Endothelial cell of umbilical vein (primary cell): ENCODE measurements around the gene GOLPH3.

Experiments used
- CTCF ChIP-seq, 2 donors: IDR thresholded peaks; 1 replicate in 1 of 2; 2 replicates in 1 of 2; pipeline ENCODE4 v1.5.1; 2011; ENCODE audit warnings: low read length in 2 of 2, mild to moderate bottlenecking in 2 of 2, moderate library complexity in 2 of 2, control low read depth in 1 of 2, inconsistent platforms in 1 of 2, low read depth in 1 of 2; ENCODE audit not compliant: insufficient read depth in 1 of 2; ENCODE audit errors: extremely low read depth in 1 of 2
- POLR2A ChIP-seq: IDR thresholded peaks from 2 replicates; pipeline ENCODE4 v1.6.1; 2012; ENCODE audit warnings: low read depth, mild to moderate bottlenecking, control low read depth, low read length

DNA sequence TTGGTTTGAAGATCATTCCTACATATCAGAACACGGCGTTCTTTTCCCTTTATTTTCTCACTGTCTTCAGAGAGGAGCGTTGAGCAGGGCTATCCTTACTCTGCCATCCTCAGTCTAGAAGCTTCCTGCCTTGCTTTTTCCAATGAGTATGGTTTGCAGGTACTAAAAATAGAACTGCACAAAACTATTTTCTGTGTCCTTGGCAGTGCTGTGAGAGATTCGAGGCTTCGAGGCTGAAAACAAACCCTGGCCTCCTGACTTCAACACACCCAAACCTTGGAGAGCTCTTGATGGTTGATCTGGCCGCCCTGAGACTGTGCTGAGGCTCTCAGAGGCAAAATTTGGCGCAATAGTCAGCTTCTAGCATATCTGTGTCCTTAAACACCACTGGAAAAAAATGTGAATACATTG lies 78.9 kb downstream of the GOLPH3 start:
- TF ChIP-seq CTCF (IDR thresholded peaks at IDR 0.05; ENCODE audit: extremely low read depth in 1 of 2, insufficient read depth in 1 of 2, low read depth in 1 of 2, low read length in 2 of 2), result no peak
- no peak for TF ChIP-seq POLR2A
